IMR-90 (cell line): ENCODE data around the gene TRAPPC12. TPM values are rescaled to one million over a fixed set of nuclear protein-coding genes. Genes with fewer than 3 reads are reported as not detected.

ENCODE experiments used
- ATAC-seq: fragments of 200-7000 bp; cut with Tn5 transposase; 2 replicates; pipeline ENCODE4 v1.9.1; 2020; ENCODE audit warnings: low read depth, mild to moderate bottlenecking, moderate library complexity
- BruUV-seq: library from RNA; stranded (reverse); fragments of 400-500 nt; replicated peaks from 2 replicates; lab custom pipeline; 2021; lab: Mats Ljungman, UMichigan
- CTCF ChIA-PET: fragments of 300-600 bp; formaldehyde crosslinking; extraction: SDS; loops from one replicate; lab custom pipeline; 2021; ENCODE audit warnings: antibody characterized with exemption; lab: Yijun Ruan, JAX
- POLR2A ChIA-PET: fragments of 300-600 bp; sonication (Branson Sonifier 250); formaldehyde crosslinking; loops from one replicate; lab custom pipeline; 2022; ENCODE audit warnings: antibody characterized with exemption; ENCODE audit not compliant: unreplicated experiment; lab: Charles Lee
- DNase-seq: peaks from one replicate; pipeline ENCODE4 v3.0.0; 2013
- H2AFZ ChIP-seq: replicated peaks from 2 replicates; pipeline ENCODE3; 2013; ENCODE audit warnings: low read length, mild to moderate bottlenecking; ENCODE audit not compliant: poor library complexity
- H2AK5ac ChIP-seq: 2 replicates; pipeline ENCODE4 v1.6.1; 2013; ENCODE audit warnings: low read depth, low read length, inconsistent platforms
- H2AK9ac ChIP-seq: replicated peaks from 2 replicates; pipeline ENCODE3; 2013; ENCODE audit warnings: mild to moderate bottlenecking, low read depth, low read length, moderate library complexity; ENCODE audit not compliant: poor library complexity
- H2BK120ac ChIP-seq: 2 replicates; pipeline ENCODE4 v1.6.1; 2013; ENCODE audit warnings: low read depth, low read length, inconsistent platforms
- H2BK15ac ChIP-seq: 3 replicates; pipeline ENCODE4 v1.6.1; 2013; ENCODE audit warnings: low read depth, low read length, inconsistent platforms
- H2BK20ac ChIP-seq: 2 replicates; pipeline ENCODE4 v1.6.1; 2013; ENCODE audit warnings: low read depth, mild to moderate bottlenecking, inconsistent platforms, low read length, moderate library complexity
- H2BK5ac ChIP-seq: 2 replicates; pipeline ENCODE4 v1.6.1; 2013; ENCODE audit warnings: mild to moderate bottlenecking, low read depth, low read length, inconsistent platforms; ENCODE audit not compliant: poor library complexity, severe bottlenecking
- H3K14ac ChIP-seq: replicated peaks from 2 replicates; pipeline ENCODE4 v1.6.1; 2013; ENCODE audit warnings: low read depth, low read length, inconsistent platforms
- H3K18ac ChIP-seq: 2 replicates; pipeline ENCODE4 v1.6.1; 2013; ENCODE audit warnings: low read depth, low read length, control low read depth
- H3K23ac ChIP-seq: 2 replicates; pipeline ENCODE4 v1.6.1; 2013; ENCODE audit warnings: low read depth, low read length, inconsistent platforms
- H3K27ac ChIP-seq: 2 replicates; pipeline ENCODE4 v1.5.1; 2013; ENCODE audit warnings: mild to moderate bottlenecking, control low read depth, low read length; ENCODE audit not compliant: insufficient read depth
- H3K27me3 ChIP-seq: 2 replicates; pipeline ENCODE4 v1.6.1; 2013; ENCODE audit warnings: low read length; ENCODE audit not compliant: control insufficient read depth, insufficient read depth
- H3K36me3 ChIP-seq: 2 replicates; pipeline ENCODE4 v1.6.1; 2013; ENCODE audit warnings: low read length, mixed read lengths; ENCODE audit not compliant: control insufficient read depth, insufficient read depth
- H3K4ac ChIP-seq: 2 replicates; pipeline ENCODE4 v1.6.1; 2013; ENCODE audit warnings: low read depth, low read length, inconsistent platforms
- H3K4me1 ChIP-seq: 2 replicates; pipeline ENCODE4 v1.6.1; 2013; ENCODE audit warnings: low read length, mixed read lengths; ENCODE audit not compliant: control insufficient read depth, insufficient read depth
- H3K4me2 ChIP-seq: 2 replicates; pipeline ENCODE4 v1.6.1; 2013; ENCODE audit warnings: low read depth, mild to moderate bottlenecking, control low read depth, low read length, moderate library complexity
- H3K4me3 ChIP-seq: 2 replicates; pipeline ENCODE4 v1.5.1; 2013; ENCODE audit warnings: low read depth, mild to moderate bottlenecking, control low read depth, low read length, moderate library complexity; ENCODE audit not compliant: insufficient read depth
- H3K56ac ChIP-seq: 2 replicates; pipeline ENCODE4 v1.6.1; 2013; ENCODE audit warnings: low read length, inconsistent platforms; ENCODE audit not compliant: insufficient read depth; ENCODE audit errors: extremely low read depth
- H3K79me1 ChIP-seq, 2 experiments: 2 replicates each; pipeline ENCODE4 v1.6.1; 2013; ENCODE audit warnings: low read length in 2 of 2, inconsistent platforms in 1 of 2, low read depth in 1 of 2
- H3K9ac ChIP-seq: 2 replicates; pipeline ENCODE4 v1.6.1; 2013; ENCODE audit warnings: low read depth, low read length, control low read depth
- H3K9me1 ChIP-seq: 2 replicates; pipeline ENCODE4 v1.6.1; 2013; ENCODE audit warnings: low read length, inconsistent platforms; ENCODE audit not compliant: insufficient read depth
- H3K9me3 ChIP-seq: 2 replicates; pipeline ENCODE4 v1.6.1; 2013; ENCODE audit warnings: low read length; ENCODE audit not compliant: control insufficient read depth, insufficient read depth
- H4K20me1 ChIP-seq: 2 replicates; pipeline ENCODE4 v1.6.1; 2013; ENCODE audit warnings: low read length, inconsistent platforms; ENCODE audit not compliant: insufficient read depth
- H4K5ac ChIP-seq: 2 replicates; pipeline ENCODE4 v1.6.1; 2013; ENCODE audit warnings: mild to moderate bottlenecking, low read depth, low read length, control low read depth
- H4K8ac ChIP-seq, 2 experiments: 2 replicates each; pipeline ENCODE4 v1.6.1; 2013; ENCODE audit warnings: low read depth in 2 of 2, low read length in 2 of 2, control low read depth in 1 of 2, inconsistent platforms in 1 of 2
- H4K91ac ChIP-seq: 2 replicates; pipeline ENCODE4 v1.6.1; 2013; ENCODE audit warnings: low read depth, low read length, inconsistent platforms; ENCODE audit not compliant: insufficient read depth
- BHLHE40 ChIP-seq: fragments of 150-350 bp; IDR thresholded peaks from 2 replicates; pipeline ENCODE4 v1.6.1; 2016; ENCODE audit warnings: mild to moderate bottlenecking, low read depth, low read length
- CEBPB ChIP-seq: IDR thresholded peaks from 2 replicates; pipeline ENCODE4 v1.6.1; 2012; ENCODE audit warnings: low read depth, low read length, improper control_type of control experiment
- CHD1 ChIP-seq: IDR thresholded peaks from 2 replicates; pipeline ENCODE4 v1.6.1; 2012; ENCODE audit warnings: low read depth, low read length, improper control_type of control experiment
- ELK1 ChIP-seq: fragments of 150-350 bp; IDR thresholded peaks from 2 replicates; pipeline ENCODE4 v1.6.1; 2016; ENCODE audit warnings: low read depth, mild to moderate bottlenecking, low read length, moderate library complexity, borderline replicate concordance
- FOS ChIP-seq: fragments of 150-350 bp; IDR thresholded peaks from 2 replicates; pipeline ENCODE4 v1.6.1; 2016; ENCODE audit warnings: low read depth, low read length
- MAFK ChIP-seq: IDR thresholded peaks from 2 replicates; pipeline ENCODE4 v1.6.1; 2012; ENCODE audit warnings: low read depth, low read length, improper control_type of control experiment
- MAZ ChIP-seq: IDR thresholded peaks from 2 replicates; pipeline ENCODE4 v1.6.1; 2012; ENCODE audit warnings: low read depth, mild to moderate bottlenecking, low read length, improper control_type of control experiment, moderate library complexity, borderline replicate concordance
- MXI1 ChIP-seq: IDR thresholded peaks from 2 replicates; pipeline ENCODE4 v1.6.1; 2012; ENCODE audit warnings: low read depth, mild to moderate bottlenecking, low read length, moderate library complexity, borderline replicate concordance
- NFE2L2 ChIP-seq: fragments of 150-350 bp; IDR thresholded peaks from 2 replicates; pipeline ENCODE4 v1.6.1; 2016; ENCODE audit warnings: low read depth, mild to moderate bottlenecking, low read length
- POLR2A ChIP-seq: IDR thresholded peaks from 2 replicates; pipeline ENCODE4 v1.6.1; 2012; ENCODE audit warnings: mild to moderate bottlenecking, low read depth, low read length
- RAD21 ChIP-seq: IDR thresholded peaks from 2 replicates; pipeline ENCODE4 v1.6.1; 2012; ENCODE audit warnings: low read length, improper control_type of control experiment
- RCOR1 ChIP-seq: IDR thresholded peaks from 2 replicates; pipeline ENCODE4 v1.6.1; 2012; ENCODE audit warnings: mild to moderate bottlenecking, low read length, improper control_type of control experiment; ENCODE audit not compliant: insufficient replicate concordance
- RFX5 ChIP-seq: IDR thresholded peaks from 2 replicates; pipeline ENCODE4 v1.8.0; 2012; ENCODE audit warnings: low read depth, mild to moderate bottlenecking, low read length, moderate library complexity
- SMC3 ChIP-seq: fragments of 150-350 bp; IDR thresholded peaks from 2 replicates; pipeline ENCODE4 v1.6.1; 2016; ENCODE audit warnings: low read depth, mild to moderate bottlenecking, antibody characterized with exemption, low read length, moderate library complexity
- whole genome bisulfite sequencing, 2 experiments: methylation state at CpG; one replicate each; pipeline versions ENCODE4 v1.1.5 to v1.1.7; 2013; ENCODE audit warnings: missing lambda C conversion rate in 2 of 2; ENCODE audit not compliant: insufficient read length in 1 of 2; ENCODE audit errors: extremely low coverage in 2 of 2; 5-methylcytosine and 5-hydroxymethylcytosine counted together
- dilution Hi-C: fragments of 300-500 bp; cut with HindIII; formaldehyde crosslinking; loops from one replicate; pipeline ENCODE4 v1.14.3; 2018; ENCODE audit warnings: low sequenced_read_pairs; ENCODE audit not compliant: unreplicated experiment
- in situ Hi-C: fragments of 300-500 bp; cut with MboI; formaldehyde crosslinking; loops from 3 replicates; pipeline ENCODE4 v1.14.3; 2019; ENCODE audit warnings: low sequenced_read_pairs, inconsistent platforms, mixed read lengths
- intact Hi-C: fragments of 100-400 bp; cut with micrococcal nuclease; formaldehyde crosslinking; loops from 2 replicates; pipeline ENCODE4 v1.10.0; 2022
- polyA plus RNA-seq, 3 experiments: library from polyadenylated mRNA; depleted of rRNA; stranded (reverse); fragments of >200 nt; gene quantifications; 2 replicates each; pipeline ENCODE4 v1.2.3, GENCODE V29; 2012; ENCODE audit warnings: low replicate concordance in 1 of 3
- total RNA-seq: library from RNA; depleted of rRNA; stranded (reverse); fragments of >200 nt; gene quantifications from 2 replicates; pipeline ENCODE4 v1.2.3, GENCODE V29; 2012
- TF ChIP-seq, protein P1 (sequence below): conservative IDR thresholded peaks from 2 replicates; pipeline ENCODE4 v1.5.1; 2012; ENCODE audit warnings: mild to moderate bottlenecking, low read depth, low read length, improper control_type of control experiment
- TF ChIP-seq, protein P2 (sequence below): fragments of 150-350 bp; IDR thresholded peaks from 2 replicates; pipeline ENCODE4 v1.6.1; 2017; ENCODE audit warnings: mild to moderate bottlenecking, antibody characterized with exemption, low read length, low read depth

Gene TRAPPC12
- total and polyA plus RNA-seq, 2 of the 4 experiments (the other 2 are of a cell fraction): 25.8 to 69.9 TPM

GRCh38 chr2:3517948-3518495 lies 138.5 kb downstream of the TRAPPC12 start:
- H3K4ac ChIP-seq: peak overlapping the region; percentile 83
- H3K4me2 ChIP-seq: peak overlapping the region; percentile 98
- WGBS, 2 experiments: no CpG with 5 or more reads among the region's 3 CpGs
- H4K8ac ChIP-seq: peak overlapping the region; percentile 51 to 92
- in situ Hi-C loops: no loop called here
- peak overlapping the region; percentile 69 for H3K4me3 ChIP-seq
- peak overlapping the region; percentile 60 for H3K56ac ChIP-seq
- POLR2A ChIA-PET: interaction anchor here (1.0 kb wide), 1 partner anchor 39 kb away, joined by 3 read pairs; no protein-coding TSS in a partner anchor
- no peaks in the 10 kb centered on the region for H4K20me1 ChIP-seq
- peak overlapping the region; percentile 95 for H2AFZ ChIP-seq
- H2BK20ac ChIP-seq: no peak overlapping the region
- H3K27ac ChIP-seq: peak overlapping the region; percentile 83
- peaks cover 4% of the 10 kb centered on the region for H3K36me3 ChIP-seq
- 0 out of 2 replicates have a peak overlapping the region, but pooled peaks have one; percentile 7 for H2AK5ac ChIP-seq
- no peak overlapping the region for H2BK15ac ChIP-seq
- H3K23ac ChIP-seq: peak overlapping the region; percentile 78
- H2AK9ac ChIP-seq: peak overlapping the region; percentile 82
- no peaks in the 10 kb centered on the region for H3K27me3 ChIP-seq
- H3K79me1 ChIP-seq: peaks cover 26 to 39% of the 10 kb centered on the region in 2 experiments
- peaks cover 7% of the 10 kb centered on the region; the same call in 1 of the 2 replicates for H3K4me1 ChIP-seq
- no peak for DNase-seq
- H3K9me3 ChIP-seq: no peaks in the 10 kb centered on the region
- no TSS peak for BruUV-seq
- intact Hi-C loops: no loop called here
- H2BK5ac ChIP-seq: peak overlapping the region; percentile 77
- H3K9ac ChIP-seq: peak overlapping the region; percentile 80
- no peak for TF ChIP-seq CEBPB
- TF ChIP-seq MAFK: no peak
- TF ChIP-seq FOS: no peak
- TF ChIP-seq, protein P1, sequence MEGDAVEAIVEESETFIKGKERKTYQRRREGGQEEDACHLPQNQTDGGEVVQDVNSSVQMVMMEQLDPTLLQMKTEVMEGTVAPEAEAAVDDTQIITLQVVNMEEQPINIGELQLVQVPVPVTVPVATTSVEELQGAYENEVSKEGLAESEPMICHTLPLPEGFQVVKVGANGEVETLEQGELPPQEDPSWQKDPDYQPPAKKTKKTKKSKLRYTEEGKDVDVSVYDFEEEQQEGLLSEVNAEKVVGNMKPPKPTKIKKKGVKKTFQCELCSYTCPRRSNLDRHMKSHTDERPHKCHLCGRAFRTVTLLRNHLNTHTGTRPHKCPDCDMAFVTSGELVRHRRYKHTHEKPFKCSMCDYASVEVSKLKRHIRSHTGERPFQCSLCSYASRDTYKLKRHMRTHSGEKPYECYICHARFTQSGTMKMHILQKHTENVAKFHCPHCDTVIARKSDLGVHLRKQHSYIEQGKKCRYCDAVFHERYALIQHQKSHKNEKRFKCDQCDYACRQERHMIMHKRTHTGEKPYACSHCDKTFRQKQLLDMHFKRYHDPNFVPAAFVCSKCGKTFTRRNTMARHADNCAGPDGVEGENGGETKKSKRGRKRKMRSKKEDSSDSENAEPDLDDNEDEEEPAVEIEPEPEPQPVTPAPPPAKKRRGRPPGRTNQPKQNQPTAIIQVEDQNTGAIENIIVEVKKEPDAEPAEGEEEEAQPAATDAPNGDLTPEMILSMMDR: no peak
- no peak for TF ChIP-seq RCOR1
- no peak for TF ChIP-seq SMC3
- TF ChIP-seq POLR2A: no peak; the same call in 1 of the 2 replicates
- TF ChIP-seq RFX5: no peak
- no peak for TF ChIP-seq ELK1
- TF ChIP-seq, protein P2, sequence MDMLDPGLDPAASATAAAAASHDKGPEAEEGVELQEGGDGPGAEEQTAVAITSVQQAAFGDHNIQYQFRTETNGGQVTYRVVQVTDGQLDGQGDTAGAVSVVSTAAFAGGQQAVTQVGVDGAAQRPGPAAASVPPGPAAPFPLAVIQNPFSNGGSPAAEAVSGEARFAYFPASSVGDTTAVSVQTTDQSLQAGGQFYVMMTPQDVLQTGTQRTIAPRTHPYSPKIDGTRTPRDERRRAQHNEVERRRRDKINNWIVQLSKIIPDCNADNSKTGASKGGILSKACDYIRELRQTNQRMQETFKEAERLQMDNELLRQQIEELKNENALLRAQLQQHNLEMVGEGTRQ: no peak
- no peak for TF ChIP-seq CHD1
- no peak for TF ChIP-seq MXI1
- TF ChIP-seq RAD21: no peak
- no peak for TF ChIP-seq MAZ
- TF ChIP-seq NFE2L2: no peak
- no peak for TF ChIP-seq BHLHE40
- ATAC-seq: no peak
- no peak overlapping the region for H2BK120ac ChIP-seq
- H3K9me1 ChIP-seq: peaks cover 10% of the 10 kb centered on the region; the same call in 1 of the 2 replicates
- peak overlapping the region; percentile 91 for H3K14ac ChIP-seq
- dilution Hi-C loops: no loop called here
- CTCF ChIA-PET: no interaction called here
- H4K5ac ChIP-seq: no peak overlapping the region
- no peak overlapping the region for H3K18ac ChIP-seq
- no peak overlapping the region; the same call in 1 of the 2 replicates for H4K91ac ChIP-seq
